ENCODE results near the gene SEMA3E. TPM values are rescaled to one million over a fixed set of nuclear protein-coding genes. Genes with fewer than 3 reads are reported as not detected.

SEMA3E gene
- total and polyA plus RNA-seq, 8 donors: 0.19 to 9.2 (median 0.93) TPM; not detected in 1

- H3K9me3 ChIP-seq: no peaks in the 10 kb centered on the region
- 61 to 81% (median 73%) methylated on average over 2 of the region's 2 CpGs for WGBS, 5 donors
- TF ChIP-seq CTCF (IDR thresholded peaks at IDR 0.05) (no peak), POLR2AphosphoS5 (IDR thresholded peaks at IDR 0.05) (no peak), EP300 (IDR thresholded peaks at IDR 0.05) (no peak), POLR2A (IDR thresholded peaks at IDR 0.05) (no peak)
- H3K27me3 ChIP-seq: no peaks in the 10 kb centered on the region
- DNase-seq: no peak
- H3K4me1 ChIP-seq: no peaks in the 10 kb centered on the region
- H3K4me3 ChIP-seq: no peak overlapping the region
- H3K27ac ChIP-seq: no peak overlapping the region
- intact Hi-C loops (cut with DNase I; ENCODE audit: low total_unique reads): no loop called here
- H3K36me3 ChIP-seq: no peaks in the 10 kb centered on the region
Observed at GRCh38 chr7:83486957-83487356, 162.0 kb downstream of the SEMA3E start.

- Histone ChIP-seq H3K4me1 (no peaks in the 10 kb centered on the region), H3K27ac (no peak overlapping the region), H3K4me3 (no peak overlapping the region), H3K27me3 (no peaks in the 10 kb centered on the region), H3K9me3 (no peaks in the 10 kb centered on the region), H3K36me3 (no peaks in the 10 kb centered on the region)
- WGBS, 5 donors: 69 to 82% (median 72%) methylated on average over 2 of the region's 2 CpGs
- no peak for TF ChIP-seq EP300 (IDR thresholded peaks at IDR 0.05)
- TF ChIP-seq POLR2A (IDR thresholded peaks at IDR 0.05): no peak
- no peak for TF ChIP-seq POLR2AphosphoS5 (IDR thresholded peaks at IDR 0.05)
- TF ChIP-seq CTCF (IDR thresholded peaks at IDR 0.05): no peak
- intact Hi-C loops (cut with DNase I; ENCODE audit: low total_unique reads): no loop called here
- DNase-seq: no peak
Observed at GRCh38 chr7:83486536-83486935, 162.4 kb downstream of the SEMA3E start.

- WGBS, 5 donors: 61 to 81% (median 76%) methylated on average over 1 of the region's 1 CpG
- intact Hi-C loops (cut with DNase I; ENCODE audit: low total_unique reads): no loop called here
- no peak overlapping the region for H3K4me3 ChIP-seq
- no peaks in the 10 kb centered on the region for H3K9me3 ChIP-seq
- H3K4me1 ChIP-seq: no peaks in the 10 kb centered on the region
- no peaks in the 10 kb centered on the region for H3K27me3 ChIP-seq
- TF ChIP-seq EP300 (IDR thresholded peaks at IDR 0.05) (no peak), POLR2AphosphoS5 (IDR thresholded peaks at IDR 0.05) (no peak), POLR2A (IDR thresholded peaks at IDR 0.05) (no peak), CTCF (IDR thresholded peaks at IDR 0.05) (no peak)
- no peaks in the 10 kb centered on the region for H3K36me3 ChIP-seq
- DNase-seq: no peak
- no peak overlapping the region for H3K27ac ChIP-seq
Observed at GRCh38 chr7:83484826-83485225, 164.1 kb downstream of the SEMA3E start.

GRCh38 chr7:83484266-83484665 is 164.7 kb downstream of the SEMA3E start:
- Histone ChIP-seq H3K9me3 (no peaks in the 10 kb centered on the region), H3K27me3 (no peaks in the 10 kb centered on the region), H3K4me3 (no peak overlapping the region), H3K27ac (no peak overlapping the region), H3K36me3 (no peaks in the 10 kb centered on the region), H3K4me1 (no peaks in the 10 kb centered on the region)
- intact Hi-C loops (cut with DNase I; ENCODE audit: low total_unique reads): no loop called here
- DNase-seq: no peak
- TF ChIP-seq POLR2AphosphoS5 (IDR thresholded peaks at IDR 0.05): no peak
- TF ChIP-seq POLR2A (IDR thresholded peaks at IDR 0.05): no peak
- 69 to 94% (median 79%) methylated on average over 1 of the region's 1 CpG for WGBS, 5 donors

DNA sequence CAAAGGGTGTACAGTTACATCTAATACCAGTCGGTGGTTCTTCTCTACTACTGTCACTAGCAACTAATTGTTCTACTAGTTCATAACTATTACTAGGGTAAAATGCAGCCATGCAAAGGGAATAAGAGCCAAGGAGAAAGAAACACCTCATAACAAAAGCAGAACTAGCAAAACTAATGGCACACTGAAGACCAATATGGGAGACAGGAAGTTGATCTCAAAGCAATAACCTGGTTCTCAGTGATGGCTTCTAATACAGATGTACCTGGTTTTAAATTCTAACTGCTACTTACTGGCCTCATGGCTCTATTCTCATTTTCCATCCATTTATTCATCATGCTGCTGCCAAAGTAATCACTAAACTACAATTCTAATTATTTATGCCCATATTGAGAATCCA is 170.3 kb downstream of the SEMA3E start:
- intact Hi-C loops (cut with DNase I; ENCODE audit: low total_unique reads): no loop called here
- Histone ChIP-seq H3K4me3 (no peak overlapping the region), H3K27ac (no peak overlapping the region), H3K9me3 (no peaks in the 10 kb centered on the region), H3K27me3 (no peaks in the 10 kb centered on the region), H3K4me1 (no peaks in the 10 kb centered on the region), H3K36me3 (no peaks in the 10 kb centered on the region)
- TF ChIP-seq EP300 (IDR thresholded peaks at IDR 0.05) (no peak), POLR2A (IDR thresholded peaks at IDR 0.05) (no peak), POLR2AphosphoS5 (IDR thresholded peaks at IDR 0.05) (no peak), CTCF (IDR thresholded peaks at IDR 0.05) (no peak)
- 56 to 72% (median 65%) methylated on average over 1 of the region's 1 CpG for WGBS, 5 donors
- no peak for DNase-seq
